H1 (cell line): ENCODE results near the gene RAB31. TPM values are rescaled to one million over a fixed set of nuclear protein-coding genes. Genes with fewer than 3 reads are reported as not detected.

Experiments
- CHD1 ChIP-seq: IDR thresholded peaks from 2 replicates; pipeline ENCODE4 v1.6.1; 2012; ENCODE audit warnings: low read depth, low read length, improper control_type of control experiment
- CHD2 ChIP-seq: IDR thresholded peaks from 2 replicates; pipeline ENCODE4 v1.6.1; 2012; ENCODE audit warnings: low read length, improper control_type of control experiment
- JUND ChIP-seq: IDR thresholded peaks from 2 replicates; pipeline ENCODE4 v1.6.1; 2011; ENCODE audit warnings: mild to moderate bottlenecking, improper control_type of control experiment, low read length
- RBBP5 ChIP-seq: IDR thresholded peaks from 2 replicates; pipeline ENCODE4 v1.7.1; 2012; ENCODE audit warnings: low read depth, mild to moderate bottlenecking, inconsistent platforms, low read length, moderate library complexity, borderline replicate concordance
- SAP30 ChIP-seq: fragments of 300-600 bp; sonication (generic); IDR thresholded peaks from 2 replicates; pipeline ENCODE4 v1.7.1; 2012; ENCODE audit warnings: low read length, moderate library complexity, mild to moderate bottlenecking, inconsistent platforms; ENCODE audit not compliant: insufficient read depth, insufficient replicate concordance
- SRF ChIP-seq: IDR thresholded peaks from 2 replicates; pipeline ENCODE4 v1.6.1; 2011; ENCODE audit warnings: mild to moderate bottlenecking, low read depth, low read length, moderate library complexity
- TCF12 ChIP-seq: IDR thresholded peaks from 2 replicates; pipeline ENCODE4 v1.6.1; 2011; ENCODE audit warnings: low read depth, mild to moderate bottlenecking, low read length
- polyA plus RNA-seq, 7 experiments: library from polyadenylated mRNA; depleted of rRNA in 3 of 7; stranded (reverse) in 5 of 7; unstranded in 2 of 7; fragments of >200 nt in 5 of 7; fragments of 200-250 nt in 2 of 7; gene quantifications; 1 replicate in 5 of 7; 2 replicates in 1 of 7; 4 replicates in 1 of 7; pipeline versions ENCODE4 v1.2.1 to v1.2.3, GENCODE V29; 2011 to 2013; ENCODE audit warnings: missing spikeins in 2 of 7, mixed read lengths in 2 of 7
- total RNA-seq: library from RNA; stranded (reverse); fragmentation: NEBNext Ultra II Directional; extraction: Animal tissue kit (Norgen Biotek cat#: 25700); gene quantifications from 2 replicates; pipeline ENCODE4 v1.2.1, GENCODE V29; 2021

RAB31 gene
- total and polyA plus RNA-seq, 2 of the 8 experiments (the other 6 are each of a cell fraction or from before 2014, with no cell fraction given): 15.2 to 40.9 TPM

DNA sequence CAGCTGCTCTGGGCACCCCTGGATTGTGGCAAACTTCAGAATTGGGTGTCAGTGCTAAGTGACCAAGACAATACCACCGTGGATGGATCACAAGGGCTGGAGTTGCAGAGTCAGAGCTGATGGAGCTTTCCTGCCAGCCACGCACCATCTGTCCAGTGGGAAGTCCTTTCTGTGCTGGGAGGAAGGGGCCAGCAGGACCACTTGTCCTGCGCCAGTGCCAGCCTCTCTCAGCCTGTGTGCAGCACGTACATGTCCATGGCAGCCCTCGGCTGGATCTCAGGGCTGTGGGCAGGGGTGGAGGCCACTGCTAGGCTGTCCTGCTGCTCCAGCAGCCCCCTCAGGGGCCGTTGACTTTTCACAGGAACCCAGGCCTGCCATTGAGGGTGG, 33.3 kb downstream of the RAB31 start (continued):
- TF ChIP-seq RBBP5: no peak
- no peak for TF ChIP-seq SAP30
- no peak for TF ChIP-seq SRF
- no peak for TF ChIP-seq CHD2
- no peak for TF ChIP-seq CHD1
- TF ChIP-seq JUND: no peak
- no peak for TF ChIP-seq TCF12
